Measurements from ENCODE around the gene ASH1L.
"Not testable (repeated sequence)": the region's sequence is repeated elsewhere in the genome, so short reads cannot be mapped to it uniquely, and the experiment has no call there.

- not testable (repeated sequence) for TF ChIP-seq CTCF, POLR2AphosphoS5 (IDR thresholded peaks at IDR 0.05)
These were observed 75.7 kb downstream of the ASH1L start for GRCh38 chr1:155486952-155487351.

Data from breast epithelium (tissue), 3 donors.